ENCODE data around the gene MYT1.

DNA sequence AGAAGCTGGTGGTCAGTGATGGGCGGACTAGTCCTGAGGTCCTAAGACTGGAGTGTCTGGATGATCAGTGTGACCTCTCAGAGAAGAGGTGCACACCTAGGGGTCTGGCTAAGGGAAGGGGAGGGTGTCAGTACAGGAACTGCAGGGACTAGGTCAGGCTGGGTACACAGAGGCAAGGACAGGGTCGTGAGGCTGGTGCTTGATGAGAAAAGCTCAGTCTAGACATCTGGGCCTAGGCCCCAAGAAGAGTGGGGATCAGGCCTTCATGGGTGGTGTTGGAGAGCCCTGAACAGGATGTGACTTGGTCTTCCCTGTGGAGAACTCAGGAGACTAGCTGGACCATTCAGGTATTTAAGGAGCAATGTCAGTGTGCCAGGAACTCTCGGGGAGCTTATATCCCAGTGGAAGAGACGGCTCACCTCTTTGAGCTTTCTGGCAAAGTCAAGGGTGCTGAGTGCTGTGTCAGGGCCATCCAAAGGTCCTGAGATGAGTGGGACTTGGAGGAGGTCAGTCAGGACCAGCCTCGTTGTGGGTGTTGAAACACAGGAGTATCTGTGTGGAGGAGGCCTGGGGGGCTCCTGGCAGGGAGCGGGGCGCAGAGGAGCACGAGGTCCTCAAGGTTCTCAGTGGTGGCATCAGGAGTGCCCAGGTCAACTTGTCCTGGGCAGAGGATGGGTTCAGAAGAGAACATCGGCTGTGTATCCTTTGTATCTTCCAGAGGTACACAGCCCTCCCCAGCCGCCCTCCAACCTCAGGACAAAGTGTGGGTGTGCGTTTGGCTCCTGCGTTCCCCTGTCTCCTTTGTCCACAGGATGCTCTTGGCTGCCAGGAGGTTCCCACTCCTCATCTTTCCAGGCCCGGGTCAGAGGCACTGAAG lies 13.3 kb upstream of the MYT1 start:
- TF ChIP-seq SP1 (IDR thresholded peaks at IDR 0.05): no peak
- TF ChIP-seq BHLHE40 (IDR thresholded peaks at IDR 0.05; ENCODE audit: borderline replicate concordance): no peak

Data from HEK293T (cell line).